CD14-positive monocyte (primary cell): ENCODE measurements around the gene STK11IP. TPM values are rescaled to one million over a fixed set of nuclear protein-coding genes. Genes with fewer than 3 reads are reported as not detected.

ENCODE experiments used
- DNase-seq, 3 donors: peaks; one replicate each; pipeline ENCODE4 v3.0.0-alpha.2; 2011 to 2022
- H2AFZ ChIP-seq: 2 replicates; pipeline ENCODE4 v1.6.0; 2012; ENCODE audit warnings: mild to moderate bottlenecking, low read depth, low read length, inconsistent platforms; ENCODE audit not compliant: insufficient read depth, poor library complexity, severe bottlenecking
- H3K27ac ChIP-seq, 2 donors: 1 replicate in 1 of 2; 2 replicates in 1 of 2; pipeline ENCODE4 v1.5.1; 2012 to 2013; ENCODE audit warnings: low read length in 2 of 2, control low read depth in 1 of 2, inconsistent platforms in 1 of 2, low read depth in 1 of 2, mild to moderate bottlenecking in 1 of 2
- H3K27me3 ChIP-seq, 2 donors: one replicate each; pipeline versions ENCODE4 v1.6.0 to v1.6.1; 2011 to 2013; ENCODE audit warnings: low read length in 2 of 2; ENCODE audit not compliant: control insufficient read depth in 2 of 2, insufficient read depth in 2 of 2
- H3K36me3 ChIP-seq, 2 donors: replicated peaks in 1 of 2; 1 replicate in 1 of 2; 2 replicates in 1 of 2; pipeline versions ENCODE4 v1.5.1 to v1.6.1; 2012 to 2013; ENCODE audit warnings: low read length in 2 of 2, control low read depth in 1 of 2, inconsistent platforms in 1 of 2, mild to moderate bottlenecking in 1 of 2; ENCODE audit not compliant: insufficient read depth in 2 of 2, control insufficient read depth in 1 of 2
- H3K4me1 ChIP-seq, 2 donors: 1 replicate in 1 of 2; 2 replicates in 1 of 2; pipeline versions ENCODE4 v1.5.1 to v1.6.1; 2012 to 2013; ENCODE audit warnings: low read length in 2 of 2, control low read depth in 1 of 2, inconsistent platforms in 1 of 2, mild to moderate bottlenecking in 1 of 2, moderate library complexity in 1 of 2; ENCODE audit not compliant: insufficient read depth in 2 of 2, control insufficient read depth in 1 of 2
- H3K4me2 ChIP-seq: replicated peaks from 2 replicates; pipeline ENCODE3; 2012; ENCODE audit warnings: low read length, moderate library complexity, mild to moderate bottlenecking; ENCODE audit not compliant: poor library complexity, severe bottlenecking; ENCODE audit errors: extremely low read depth
- H3K4me3 ChIP-seq, 3 experiments: fragments of 200-600 bp in 1 of 3; sonication (generic) in 1 of 3; replicated peaks in 1 of 3; 1 replicate in 2 of 3; 2 replicates in 1 of 3; pipeline ENCODE4 v1.5.1; 2011 to 2013; ENCODE audit warnings: low read length in 3 of 3, mild to moderate bottlenecking in 3 of 3, control low read depth in 2 of 3, low read depth in 2 of 3, inconsistent platforms in 1 of 3, moderate library complexity in 1 of 3
- H3K79me2 ChIP-seq: 2 replicates; pipeline ENCODE4 v1.6.0; 2012; ENCODE audit warnings: mild to moderate bottlenecking, control low read depth, inconsistent platforms, low read length, moderate library complexity; ENCODE audit not compliant: insufficient read depth
- H3K9ac ChIP-seq: 2 replicates; pipeline ENCODE4 v1.6.0; 2017; ENCODE audit warnings: low read length, mild to moderate bottlenecking; ENCODE audit not compliant: insufficient read depth, poor library complexity, severe bottlenecking
- H3K9me3 ChIP-seq, 2 donors: replicated peaks in 1 of 2; 1 replicate in 1 of 2; 2 replicates in 1 of 2; pipeline versions ENCODE4 v1.5.1 to v1.6.1; 2012 to 2013; ENCODE audit warnings: low read length in 2 of 2, control low read depth in 1 of 2; ENCODE audit not compliant: control insufficient read depth in 1 of 2, insufficient read depth in 1 of 2
- H4K20me1 ChIP-seq: 2 replicates; pipeline ENCODE4 v1.6.0; 2012; ENCODE audit warnings: mild to moderate bottlenecking, low read length, control low read depth, moderate library complexity; ENCODE audit not compliant: insufficient read depth
- H3K27ac Mint-ChIP-seq, 7 donors: one replicate each; pipeline ENCODE4 v1.8.0; 2020; ENCODE audit warnings: mild to moderate bottlenecking in 7 of 7, mixed read lengths in 7 of 7, moderate library complexity in 6 of 7, inconsistent platforms in 2 of 7
- H3K27me3 Mint-ChIP-seq, 3 donors: one replicate each; pipeline ENCODE4 v1.8.0; 2021 to 2022; ENCODE audit warnings: low read depth in 3 of 3, mild to moderate bottlenecking in 3 of 3, mixed read lengths in 3 of 3, moderate library complexity in 3 of 3, inconsistent platforms in 1 of 3
- H3K36me3 Mint-ChIP-seq, 2 donors: one replicate each; pipeline ENCODE4 v1.8.0; 2020; ENCODE audit warnings: mixed read lengths in 2 of 2, inconsistent platforms in 1 of 2, mild to moderate bottlenecking in 1 of 2
- H3K4me1 Mint-ChIP-seq: one replicate; pipeline ENCODE4 v1.8.0; 2020; ENCODE audit warnings: mild to moderate bottlenecking, mixed read lengths
- H3K4me3 Mint-ChIP-seq, 2 donors: one replicate each; pipeline ENCODE4 v1.8.0; 2020; ENCODE audit warnings: mild to moderate bottlenecking in 2 of 2, mixed read lengths in 2 of 2, moderate library complexity in 1 of 2
- H3K9me3 Mint-ChIP-seq, 7 donors: one replicate each; pipeline ENCODE4 v1.8.0; 2020 to 2022; ENCODE audit warnings: mixed read lengths in 7 of 7, mild to moderate bottlenecking in 6 of 7, moderate library complexity in 6 of 7, inconsistent platforms in 2 of 7
- CTCF ChIP-seq: fragments of 200-600 bp; IDR thresholded peaks from one replicate; pipeline ENCODE4 v1.8.0; 2022; ENCODE audit warnings: antibody characterized with exemption, mild to moderate bottlenecking
- WGBS: methylation state at CpG from one replicate; pipeline ENCODE4 v1.1.5; 2013; ENCODE audit warnings: missing lambda C conversion rate; ENCODE audit not compliant: insufficient coverage; 5-methylcytosine and 5-hydroxymethylcytosine counted together
- intact Hi-C, 2 donors: fragments of 100-400 bp; cut with micrococcal nuclease; formaldehyde crosslinking; loops; one replicate each; pipeline versions ENCODE4 v1.15.0 to v1.15.1; 2023
- polyA plus RNA-seq, 3 donors: library from polyadenylated mRNA; depleted of rRNA in 1 of 3; unstranded in 2 of 3; stranded (reverse) in 1 of 3; fragments of 300-500 nt in 2 of 3; fragments of >200 nt in 1 of 3; fragmentation: Illumina TruSeq in 2 of 3; gene quantifications; 1 replicate in 2 of 3; 2 replicates in 1 of 3; pipeline ENCODE4 v1.2.3, GENCODE V29; 2012 to 2021

Gene STK11IP
- polyA plus RNA-seq, 3 donors, result 13.0 to 79.1 (median 15.7) TPM

- 98% methylated on average over 5 of the region's 11 CpGs for WGBS
- no peak overlapping the region for H3K4me2 ChIP-seq
- Mint-ChIP-seq H3K4me1 (peaks cover 4% of the 10 kb centered on the region), H3K9me3 (peaks cover 0 to 7% (median 0%) of the 10 kb centered on the region in 7 donors), H3K4me3 (no peak overlapping the region), H3K27me3 (peaks cover 19 to 33% (median 32%) of the 10 kb centered on the region in 3 donors), H3K27ac (no peak overlapping the region), H3K36me3 (peaks cover 0 to 3% of the 10 kb centered on the region in 2 donors)
- no peaks in the 10 kb centered on the region for H3K79me2 ChIP-seq
- DNase-seq, result no peak
- H3K36me3 ChIP-seq, result no peaks in the 10 kb centered on the region
- no peaks in the 10 kb centered on the region for H4K20me1 ChIP-seq
- H3K4me3 ChIP-seq, result no peak overlapping the region
- peaks cover 15 to 25% of the 10 kb centered on the region in 2 donors for H3K27me3 ChIP-seq
- no peaks in the 10 kb centered on the region for H3K9me3 ChIP-seq
- H3K4me1 ChIP-seq, result peaks cover 0 to 15% of the 10 kb centered on the region in 2 donors
- no peak overlapping the region for H2AFZ ChIP-seq
- intact Hi-C loops, result no loop called here
- no peak overlapping the region for H3K9ac ChIP-seq
- H3K27ac ChIP-seq, result no peak overlapping the region
- no peak for TF ChIP-seq CTCF
Measured at GRCh38 chr2:219566640-219567039, 31.0 kb upstream of the STK11IP start.

GRCh38 chr2:219567131-219567530 is 30.5 kb upstream of the STK11IP start:
- WGBS, result 95% methylated on average over 15 of the region's 18 CpGs
- intact Hi-C loops, result no loop called here
- H3K4me3 Mint-ChIP-seq, result no peak overlapping the region

More at GRCh38 chr2:219567131-219567530, 30.5 kb upstream of the STK11IP start:
- Histone ChIP-seq H3K4me2 (no peak overlapping the region), H3K4me1 (peaks cover 0 to 15% of the 10 kb centered on the region in 2 donors), H3K4me3 (no peak overlapping the region), H3K9ac (no peak overlapping the region), H3K36me3 (no peaks in the 10 kb centered on the region), H3K27ac (no peak overlapping the region), H4K20me1 (no peaks in the 10 kb centered on the region), H2AFZ (no peak overlapping the region), H3K9me3 (no peaks in the 10 kb centered on the region), H3K79me2 (no peaks in the 10 kb centered on the region), H3K27me3 (peaks cover 20 to 30% of the 10 kb centered on the region in 2 donors)
- DNase-seq, result no peak
- Mint-ChIP-seq H3K27me3 (peaks cover 24 to 38% (median 37%) of the 10 kb centered on the region in 3 donors), H3K27ac (no peak overlapping the region), H3K9me3 (peaks cover 0 to 7% (median 0%) of the 10 kb centered on the region in 7 donors), H3K4me1 (peaks cover 4% of the 10 kb centered on the region), H3K36me3 (peaks cover 0 to 7% of the 10 kb centered on the region in 2 donors)
- no peak for TF ChIP-seq CTCF
